IMR-90 (cell line): ENCODE data around the gene CLCF1. TPM values are rescaled to one million over a fixed set of nuclear protein-coding genes. Genes with fewer than 3 reads are reported as not detected.
A peak's percentile ranks its signal among the peaks of the same experiment; 100 is the strongest.

Source experiments
- ATAC-seq: fragments of 200-7000 bp; cut with Tn5 transposase; 2 replicates; pipeline ENCODE4 v1.9.1; 2020; ENCODE audit warnings: low read depth, mild to moderate bottlenecking, moderate library complexity
- BruUV-seq: library from RNA; stranded (reverse); fragments of 400-500 nt; replicated peaks from 2 replicates; lab custom pipeline; 2021; lab: Mats Ljungman, UMichigan
- CTCF ChIA-PET: fragments of 300-600 bp; formaldehyde crosslinking; extraction: SDS; loops from one replicate; lab custom pipeline; 2021; ENCODE audit warnings: antibody characterized with exemption; lab: Yijun Ruan, JAX
- POLR2A ChIA-PET: fragments of 300-600 bp; sonication (Branson Sonifier 250); formaldehyde crosslinking; loops from one replicate; lab custom pipeline; 2022; ENCODE audit warnings: antibody characterized with exemption; ENCODE audit not compliant: unreplicated experiment; lab: Charles Lee
- DNase-seq: peaks from one replicate; pipeline ENCODE4 v3.0.0; 2013
- H2AFZ ChIP-seq: replicated peaks from 2 replicates; pipeline ENCODE3; 2013; ENCODE audit warnings: low read length, mild to moderate bottlenecking; ENCODE audit not compliant: poor library complexity
- H2AK5ac ChIP-seq: 2 replicates; pipeline ENCODE4 v1.6.1; 2013; ENCODE audit warnings: low read depth, low read length, inconsistent platforms
- H2AK9ac ChIP-seq: replicated peaks from 2 replicates; pipeline ENCODE3; 2013; ENCODE audit warnings: mild to moderate bottlenecking, low read depth, low read length, moderate library complexity; ENCODE audit not compliant: poor library complexity
- H2BK120ac ChIP-seq: 2 replicates; pipeline ENCODE4 v1.6.1; 2013; ENCODE audit warnings: low read depth, low read length, inconsistent platforms
- H2BK15ac ChIP-seq: 3 replicates; pipeline ENCODE4 v1.6.1; 2013; ENCODE audit warnings: low read depth, low read length, inconsistent platforms
- H2BK20ac ChIP-seq: 2 replicates; pipeline ENCODE4 v1.6.1; 2013; ENCODE audit warnings: low read depth, mild to moderate bottlenecking, inconsistent platforms, low read length, moderate library complexity
- H2BK5ac ChIP-seq: 2 replicates; pipeline ENCODE4 v1.6.1; 2013; ENCODE audit warnings: mild to moderate bottlenecking, low read depth, low read length, inconsistent platforms; ENCODE audit not compliant: poor library complexity, severe bottlenecking
- H3K14ac ChIP-seq: replicated peaks from 2 replicates; pipeline ENCODE4 v1.6.1; 2013; ENCODE audit warnings: low read depth, low read length, inconsistent platforms
- H3K18ac ChIP-seq: 2 replicates; pipeline ENCODE4 v1.6.1; 2013; ENCODE audit warnings: low read depth, low read length, control low read depth
- H3K23ac ChIP-seq: 2 replicates; pipeline ENCODE4 v1.6.1; 2013; ENCODE audit warnings: low read depth, low read length, inconsistent platforms
- H3K27ac ChIP-seq: 2 replicates; pipeline ENCODE4 v1.5.1; 2013; ENCODE audit warnings: mild to moderate bottlenecking, control low read depth, low read length; ENCODE audit not compliant: insufficient read depth
- H3K27me3 ChIP-seq: 2 replicates; pipeline ENCODE4 v1.6.1; 2013; ENCODE audit warnings: low read length; ENCODE audit not compliant: control insufficient read depth, insufficient read depth
- H3K36me3 ChIP-seq: 2 replicates; pipeline ENCODE4 v1.6.1; 2013; ENCODE audit warnings: low read length, mixed read lengths; ENCODE audit not compliant: control insufficient read depth, insufficient read depth
- H3K4ac ChIP-seq: 2 replicates; pipeline ENCODE4 v1.6.1; 2013; ENCODE audit warnings: low read depth, low read length, inconsistent platforms
- H3K4me1 ChIP-seq: 2 replicates; pipeline ENCODE4 v1.6.1; 2013; ENCODE audit warnings: low read length, mixed read lengths; ENCODE audit not compliant: control insufficient read depth, insufficient read depth
- H3K4me2 ChIP-seq: 2 replicates; pipeline ENCODE4 v1.6.1; 2013; ENCODE audit warnings: low read depth, mild to moderate bottlenecking, control low read depth, low read length, moderate library complexity
- H3K4me3 ChIP-seq: 2 replicates; pipeline ENCODE4 v1.5.1; 2013; ENCODE audit warnings: low read depth, mild to moderate bottlenecking, control low read depth, low read length, moderate library complexity; ENCODE audit not compliant: insufficient read depth
- H3K56ac ChIP-seq: 2 replicates; pipeline ENCODE4 v1.6.1; 2013; ENCODE audit warnings: low read length, inconsistent platforms; ENCODE audit not compliant: insufficient read depth; ENCODE audit errors: extremely low read depth
- H3K79me1 ChIP-seq, 2 experiments: 2 replicates each; pipeline ENCODE4 v1.6.1; 2013; ENCODE audit warnings: low read length in 2 of 2, inconsistent platforms in 1 of 2, low read depth in 1 of 2
- H3K9ac ChIP-seq: 2 replicates; pipeline ENCODE4 v1.6.1; 2013; ENCODE audit warnings: low read depth, low read length, control low read depth
- H3K9me1 ChIP-seq: 2 replicates; pipeline ENCODE4 v1.6.1; 2013; ENCODE audit warnings: low read length, inconsistent platforms; ENCODE audit not compliant: insufficient read depth
- H3K9me3 ChIP-seq: 2 replicates; pipeline ENCODE4 v1.6.1; 2013; ENCODE audit warnings: low read length; ENCODE audit not compliant: control insufficient read depth, insufficient read depth
- H4K20me1 ChIP-seq: 2 replicates; pipeline ENCODE4 v1.6.1; 2013; ENCODE audit warnings: low read length, inconsistent platforms; ENCODE audit not compliant: insufficient read depth
- H4K5ac ChIP-seq: 2 replicates; pipeline ENCODE4 v1.6.1; 2013; ENCODE audit warnings: mild to moderate bottlenecking, low read depth, low read length, control low read depth
- H4K8ac ChIP-seq, 2 experiments: 2 replicates each; pipeline ENCODE4 v1.6.1; 2013; ENCODE audit warnings: low read depth in 2 of 2, low read length in 2 of 2, control low read depth in 1 of 2, inconsistent platforms in 1 of 2
- H4K91ac ChIP-seq: 2 replicates; pipeline ENCODE4 v1.6.1; 2013; ENCODE audit warnings: low read depth, low read length, inconsistent platforms; ENCODE audit not compliant: insufficient read depth
- CEBPB ChIP-seq: IDR thresholded peaks from 2 replicates; pipeline ENCODE4 v1.6.1; 2012; ENCODE audit warnings: low read depth, low read length, improper control_type of control experiment
- FOS ChIP-seq: fragments of 150-350 bp; IDR thresholded peaks from 2 replicates; pipeline ENCODE4 v1.6.1; 2016; ENCODE audit warnings: low read depth, low read length
- MAZ ChIP-seq: IDR thresholded peaks from 2 replicates; pipeline ENCODE4 v1.6.1; 2012; ENCODE audit warnings: low read depth, mild to moderate bottlenecking, low read length, improper control_type of control experiment, moderate library complexity, borderline replicate concordance
- POLR2A ChIP-seq: IDR thresholded peaks from 2 replicates; pipeline ENCODE4 v1.6.1; 2012; ENCODE audit warnings: mild to moderate bottlenecking, low read depth, low read length
- RCOR1 ChIP-seq: IDR thresholded peaks from 2 replicates; pipeline ENCODE4 v1.6.1; 2012; ENCODE audit warnings: mild to moderate bottlenecking, low read length, improper control_type of control experiment; ENCODE audit not compliant: insufficient replicate concordance
- WGBS, 2 experiments: methylation state at CpG; one replicate each; pipeline versions ENCODE4 v1.1.5 to v1.1.7; 2013; ENCODE audit warnings: missing lambda C conversion rate in 2 of 2; ENCODE audit not compliant: insufficient read length in 1 of 2; ENCODE audit errors: extremely low coverage in 2 of 2; 5-methylcytosine and 5-hydroxymethylcytosine counted together
- dilution Hi-C: fragments of 300-500 bp; cut with HindIII; formaldehyde crosslinking; loops from one replicate; pipeline ENCODE4 v1.14.3; 2018; ENCODE audit warnings: low sequenced_read_pairs; ENCODE audit not compliant: unreplicated experiment
- in situ Hi-C: fragments of 300-500 bp; cut with MboI; formaldehyde crosslinking; loops from 3 replicates; pipeline ENCODE4 v1.14.3; 2019; ENCODE audit warnings: low sequenced_read_pairs, inconsistent platforms, mixed read lengths
- intact Hi-C: fragments of 100-400 bp; cut with micrococcal nuclease; formaldehyde crosslinking; loops from 2 replicates; pipeline ENCODE4 v1.10.0; 2022
- polyA plus RNA-seq, 3 experiments: library from polyadenylated mRNA; depleted of rRNA; stranded (reverse); fragments of >200 nt; gene quantifications; 2 replicates each; pipeline ENCODE4 v1.2.3, GENCODE V29; 2012; ENCODE audit warnings: low replicate concordance in 1 of 3
- total RNA-seq: library from RNA; depleted of rRNA; stranded (reverse); fragments of >200 nt; gene quantifications from 2 replicates; pipeline ENCODE4 v1.2.3, GENCODE V29; 2012

Gene CLCF1
- total and polyA plus RNA-seq, 2 of the 4 experiments (the other 2 are of a cell fraction) = 5.6 to 27.8 TPM

GRCh38 chr11:67347964-67348749 lies 25.2 kb downstream of the CLCF1 start:
- H3K18ac ChIP-seq = no peak overlapping the region
- ChIA-PET CTCF (interaction anchor here (1.0 to 10.1 kb wide), 3 partner anchors 9 to 35 kb away, joined by 3 to 128 read pairs (median 6); no protein-coding TSS in a partner anchor), POLR2A (interaction anchor here (0.6 kb wide), 1 partner anchor 21 kb away, joined by 3 read pairs; no protein-coding TSS in a partner anchor)
- no peak overlapping the region for H2BK120ac ChIP-seq
- H3K9me1 ChIP-seq = peaks cover 6% of the 10 kb centered on the region
- H2BK20ac ChIP-seq = no peak overlapping the region
- 0 out of 2 replicates have a peak, but pooled peaks have one; percentile 17 for TF ChIP-seq CEBPB
- TF ChIP-seq FOS = no peak
- TF ChIP-seq POLR2A = no peak
- TF ChIP-seq RCOR1 = no peak
- no peak for TF ChIP-seq MAZ
- H2AK9ac ChIP-seq = no peak overlapping the region
- in situ Hi-C loops (no loop called here), intact Hi-C loops (loop anchor here (2.0 kb wide), 1 partner anchor 159 kb away; no protein-coding TSS in a partner anchor), dilution Hi-C loops (no loop called here)
- H3K36me3 ChIP-seq = peaks cover 3% of the 10 kb centered on the region; the same call in 1 of the 2 replicates
- H3K79me1 ChIP-seq = peaks cover 0 to 20% of the 10 kb centered on the region in 2 experiments; a peak in 2 of 4 replicates
- no peak overlapping the region for H4K5ac ChIP-seq
- H3K4me2 ChIP-seq = no peak overlapping the region
- no peak overlapping the region for H3K23ac ChIP-seq
- H2BK5ac ChIP-seq = no peak overlapping the region
- H3K4ac ChIP-seq = no peak overlapping the region
- no peak overlapping the region for H4K91ac ChIP-seq
- H3K14ac ChIP-seq = no peak overlapping the region
- H3K9ac ChIP-seq = no peak overlapping the region
- BruUV-seq = no TSS peak
- no peak overlapping the region for H3K56ac ChIP-seq
- no peak overlapping the region for H4K8ac ChIP-seq
- no peak overlapping the region for H2BK15ac ChIP-seq
- no peak overlapping the region for H3K4me3 ChIP-seq
- no peak overlapping the region for H2AK5ac ChIP-seq
- no peak overlapping the region for H3K27ac ChIP-seq
- H2AFZ ChIP-seq = no peak overlapping the region
- H3K27me3 ChIP-seq = no peaks in the 10 kb centered on the region
- peaks cover 3% of the 10 kb centered on the region; the same call in 1 of the 2 replicates for H4K20me1 ChIP-seq
- ATAC-seq (no peak), DNase-seq (peak; percentile 73)
- peaks cover 9% of the 10 kb centered on the region for H3K4me1 ChIP-seq
- no peaks in the 10 kb centered on the region for H3K9me3 ChIP-seq
- WGBS, 2 experiments = 90% methylated on average over 3 of the region's 11 CpGs; no CpG with 5 or more reads in 1 of the 2 experiments
